PC-9 (cell line): ENCODE data around the gene WNT3.

Experiments
- CTCF ChIP-seq: fragments of 200-600 bp; sonication (generic); conservative IDR thresholded peaks from 2 replicates; pipeline ENCODE4 v1.6.1; 2017; ENCODE audit warnings: mixed run types, antibody characterized with exemption, mild to moderate bottlenecking, moderate library complexity
- EZH2 ChIP-seq: fragments of 200-600 bp; sonication (generic); IDR thresholded peaks from 2 replicates; pipeline ENCODE4 v1.8.0; 2017; ENCODE audit warnings: antibody characterized with exemption, low read depth

GRCh38 chr17:46823657-46824056 lies 5.2 kb upstream of the WNT3 start:
- TF ChIP-seq CTCF (no peak), EZH2 (no peak)
